Measurements from ENCODE around the gene LUZP2. TPM values are rescaled to one million over a fixed set of nuclear protein-coding genes. Genes with fewer than 3 reads are reported as not detected.
A peak's percentile ranks its signal among the peaks of the same experiment; 100 is the strongest.

Gene LUZP2
- total RNA-seq, 1 experiment from 2014 or later: 0.11 TPM

DNA sequence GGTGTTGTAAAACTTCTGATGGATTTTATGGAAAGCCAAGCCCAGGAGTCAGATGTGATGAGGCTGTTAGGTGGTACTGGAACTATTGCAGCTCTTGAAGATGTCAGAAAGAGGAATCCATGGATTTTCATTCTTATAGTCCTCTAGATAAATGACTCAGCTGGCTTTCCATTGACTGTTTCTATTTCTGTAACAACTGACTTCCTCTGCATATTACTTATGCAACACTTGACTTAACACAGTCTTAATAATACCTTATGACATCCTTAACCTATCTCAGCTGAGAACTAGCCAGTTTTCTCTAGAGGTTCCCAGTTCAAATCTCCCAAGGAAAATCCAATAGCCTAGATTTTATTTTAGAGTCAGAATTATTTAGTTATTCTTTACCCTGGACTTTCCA, 263.8 kb downstream of the LUZP2 start:
- BruUV-seq (replicated peaks): no TSS peak
- Histone ChIP-seq H3K27ac (ENCODE audit: low read length) (no peak overlapping the region), H3K27me3 (ENCODE audit: low read length) (no peaks in the 10 kb centered on the region), H3K9me3 (ENCODE audit: low read length) (no peaks in the 10 kb centered on the region), H3K9me2 (replicated peaks; ENCODE audit: low read length) (no peaks in the 10 kb centered on the region), H2AFZ (ENCODE audit: low read length) (no peak overlapping the region), H3K9ac (ENCODE audit: low read length) (no peak overlapping the region), H3F3A (ENCODE audit: low read length, unreplicated experiment) (no peaks in the 10 kb centered on the region), H3K4me1 (ENCODE audit: insufficient read depth, low read length) (no peaks in the 10 kb centered on the region), H3K4me3 (ENCODE audit: low read length) (no peak overlapping the region), H3K36me3 (ENCODE audit: low read depth, low read length) (no peaks in the 10 kb centered on the region), H3K79me2 (ENCODE audit: low read length) (no peaks in the 10 kb centered on the region), H3K4me2 (ENCODE audit: low read length) (no peak overlapping the region), H4K20me1 (ENCODE audit: low read length) (no peaks in the 10 kb centered on the region)
- peak; percentile 5 for DNase-seq
- TF ChIP-seq EZH2 (IDR thresholded peaks at IDR 0.05; ENCODE audit: low read length, unreplicated experiment): no peak
- ChIA-PET CTCF (no interaction called here), POLR2A (ENCODE audit: unreplicated experiment) (no interaction called here)
- intact Hi-C loops (cut with micrococcal nuclease): no loop called here
- no peak for ATAC-seq

DNA sequence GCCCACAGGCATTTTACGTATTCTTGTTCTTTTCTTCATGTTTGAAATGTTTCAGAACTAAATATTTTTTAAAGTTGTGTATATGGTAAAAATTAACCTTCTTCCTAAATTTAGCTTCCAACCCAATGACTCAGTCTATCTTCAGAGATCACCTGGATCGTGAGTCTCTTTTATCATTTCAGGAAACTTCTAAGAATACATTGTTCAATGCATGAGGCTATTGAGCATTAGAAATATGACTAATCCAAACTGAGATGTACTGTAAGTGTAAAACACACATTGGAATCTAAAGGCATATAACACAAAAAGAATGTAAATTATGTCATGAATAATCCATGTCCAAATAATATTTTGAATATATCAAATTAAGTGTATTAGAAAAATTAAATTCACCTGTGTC, 265.2 kb downstream of the LUZP2 start:
- ChIA-PET CTCF (no interaction called here), POLR2A (ENCODE audit: unreplicated experiment) (no interaction called here)
- DNase-seq (peak; percentile 19), ATAC-seq (no peak)
- Histone ChIP-seq H3K79me2 (ENCODE audit: low read length) (no peaks in the 10 kb centered on the region), H3K27me3 (ENCODE audit: low read length) (no peaks in the 10 kb centered on the region), H3K4me1 (ENCODE audit: insufficient read depth, low read length) (no peaks in the 10 kb centered on the region), H3K27ac (ENCODE audit: low read length) (no peak overlapping the region), H3F3A (ENCODE audit: low read length, unreplicated experiment) (no peaks in the 10 kb centered on the region), H3K4me2 (ENCODE audit: low read length) (no peak overlapping the region), H3K36me3 (ENCODE audit: low read depth, low read length) (no peaks in the 10 kb centered on the region), H3K4me3 (ENCODE audit: low read length) (no peak overlapping the region), H4K20me1 (ENCODE audit: low read length) (no peaks in the 10 kb centered on the region), H3K9me3 (ENCODE audit: low read length) (no peaks in the 10 kb centered on the region), H2AFZ (ENCODE audit: low read length) (no peak overlapping the region), H3K9ac (ENCODE audit: low read length) (no peak overlapping the region), H3K9me2 (replicated peaks; ENCODE audit: low read length) (no peaks in the 10 kb centered on the region)
- TF ChIP-seq EZH2 (IDR thresholded peaks at IDR 0.05; ENCODE audit: low read length, unreplicated experiment) (no peak), EZH2phosphoT487 (IDR thresholded peaks at IDR 0.05; ENCODE audit: borderline replicate concordance, low read length) (no peak)
- TF ChIP-seq, protein P1, sequence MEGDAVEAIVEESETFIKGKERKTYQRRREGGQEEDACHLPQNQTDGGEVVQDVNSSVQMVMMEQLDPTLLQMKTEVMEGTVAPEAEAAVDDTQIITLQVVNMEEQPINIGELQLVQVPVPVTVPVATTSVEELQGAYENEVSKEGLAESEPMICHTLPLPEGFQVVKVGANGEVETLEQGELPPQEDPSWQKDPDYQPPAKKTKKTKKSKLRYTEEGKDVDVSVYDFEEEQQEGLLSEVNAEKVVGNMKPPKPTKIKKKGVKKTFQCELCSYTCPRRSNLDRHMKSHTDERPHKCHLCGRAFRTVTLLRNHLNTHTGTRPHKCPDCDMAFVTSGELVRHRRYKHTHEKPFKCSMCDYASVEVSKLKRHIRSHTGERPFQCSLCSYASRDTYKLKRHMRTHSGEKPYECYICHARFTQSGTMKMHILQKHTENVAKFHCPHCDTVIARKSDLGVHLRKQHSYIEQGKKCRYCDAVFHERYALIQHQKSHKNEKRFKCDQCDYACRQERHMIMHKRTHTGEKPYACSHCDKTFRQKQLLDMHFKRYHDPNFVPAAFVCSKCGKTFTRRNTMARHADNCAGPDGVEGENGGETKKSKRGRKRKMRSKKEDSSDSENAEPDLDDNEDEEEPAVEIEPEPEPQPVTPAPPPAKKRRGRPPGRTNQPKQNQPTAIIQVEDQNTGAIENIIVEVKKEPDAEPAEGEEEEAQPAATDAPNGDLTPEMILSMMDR (conservative IDR thresholded peaks at IDR 0.05; ENCODE audit: low read depth, low read length): no peak
- BruUV-seq (replicated peaks): no TSS peak
- intact Hi-C loops (cut with micrococcal nuclease): no loop called here

DNA sequence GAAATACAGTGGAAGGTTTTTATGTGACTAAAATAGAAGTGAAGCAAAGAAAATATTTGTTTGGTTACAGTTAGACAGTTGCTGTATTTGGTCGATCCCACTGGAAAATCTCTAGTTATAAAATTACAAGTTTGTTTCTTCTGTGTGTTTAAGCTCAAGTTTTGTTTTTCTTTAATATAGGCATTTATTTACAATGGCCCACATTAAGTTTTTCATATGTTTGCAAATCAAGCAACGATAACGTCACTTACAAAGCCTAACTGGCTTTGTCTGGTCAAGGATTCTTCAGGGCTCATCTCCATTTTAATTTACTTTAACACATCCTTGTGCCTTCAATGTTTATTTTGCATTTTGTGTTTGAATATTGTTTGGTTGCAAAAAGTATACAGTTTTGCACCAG, 270.6 kb downstream of the LUZP2 start:
- no peaks in the 10 kb centered on the region for H3K79me2 ChIP-seq (ENCODE audit: low read length)
- no peaks in the 10 kb centered on the region for H3F3A ChIP-seq (ENCODE audit: low read length, unreplicated experiment)
- ChIA-PET POLR2A (ENCODE audit: unreplicated experiment) (no interaction called here), CTCF (no interaction called here)
- no peaks in the 10 kb centered on the region for H3K36me3 ChIP-seq (ENCODE audit: low read depth, low read length)
- no peak for ATAC-seq
- no peaks in the 10 kb centered on the region for H4K20me1 ChIP-seq (ENCODE audit: low read length)
- TF ChIP-seq, protein P1 (conservative IDR thresholded peaks at IDR 0.05; ENCODE audit: low read depth, low read length): no peak
- no peak for TF ChIP-seq EZH2phosphoT487 (IDR thresholded peaks at IDR 0.05; ENCODE audit: borderline replicate concordance, low read length)
- BruUV-seq (replicated peaks): no TSS peak
- no peaks in the 10 kb centered on the region for H3K4me1 ChIP-seq (ENCODE audit: insufficient read depth, low read length)
- H3K9me3 ChIP-seq (ENCODE audit: low read length): no peaks in the 10 kb centered on the region
- no peaks in the 10 kb centered on the region for H3K27me3 ChIP-seq (ENCODE audit: low read length)
- DNase-seq: no peak
- H3K4me3 ChIP-seq (ENCODE audit: low read length): no peak overlapping the region
- H3K4me2 ChIP-seq (ENCODE audit: low read length): no peak overlapping the region
- H3K27ac ChIP-seq (ENCODE audit: low read length): no peak overlapping the region
- no peak overlapping the region for H2AFZ ChIP-seq (ENCODE audit: low read length)
- H3K9ac ChIP-seq (ENCODE audit: low read length): no peak overlapping the region
- H3K9me2 ChIP-seq (replicated peaks; ENCODE audit: low read length): no peaks in the 10 kb centered on the region
- intact Hi-C loops (cut with micrococcal nuclease): no loop called here

Data from PC-3 (cell line).